Measurements from ENCODE around the gene MAPK10.
"Not testable (repeated sequence)": the region's sequence is repeated elsewhere in the genome, so short reads cannot be mapped to it uniquely, and the experiment has no call there.

The MAPK10 gene

GRCh38 chr4:86089781-86090323 lies 270.0 kb downstream of the MAPK10 start:
- DNase-seq (ENCODE audit: low read depth, low spot score): no peak
- no peak overlapping the region for H3K4me3 ChIP-seq (ENCODE audit: low read length)

- no peak for DNase-seq (ENCODE audit: low read depth, low spot score)
Measured at GRCh38 chr4:86089053-86089452, 270.8 kb downstream of the MAPK10 start.

GRCh38 chr4:86075796-86076195 lies 284.1 kb downstream of the MAPK10 start:
- not testable (repeated sequence) for H3K4me3 ChIP-seq (ENCODE audit: low read length); DNase-seq (ENCODE audit: low read depth, low spot score)

More at GRCh38 chr4:86089053-86089452, 270.8 kb downstream of the MAPK10 start:
- no peak overlapping the region for H3K4me3 ChIP-seq (ENCODE audit: low read length)

- no peak overlapping the region for H3K4me3 ChIP-seq (ENCODE audit: low read length)
- DNase-seq (ENCODE audit: low read depth, low spot score): no peak
Measured at GRCh38 chr4:86060341-86060740, 299.5 kb downstream of the MAPK10 start.

GRCh38 chr4:86058621-86059020 lies 301.2 kb downstream of the MAPK10 start:
- DNase-seq (ENCODE audit: low read depth, low spot score): no peak
- H3K4me3 ChIP-seq (ENCODE audit: low read length): no peak overlapping the region

- H3K4me3 ChIP-seq (ENCODE audit: low read length): no peak overlapping the region
- DNase-seq (ENCODE audit: low read depth, low spot score): no peak
Measured at GRCh38 chr4:86055898-86056297, 304.0 kb downstream of the MAPK10 start.

GRCh38 chr4:86054286-86055032 lies 305.4 kb downstream of the MAPK10 start:
- no peak overlapping the region for H3K4me3 ChIP-seq (ENCODE audit: low read length)
- no peak for DNase-seq (ENCODE audit: low read depth, low spot score)

GRCh38 chr4:86050496-86050895 lies 309.4 kb downstream of the MAPK10 start:
- DNase-seq (ENCODE audit: low read depth, low spot score): no peak
- H3K4me3 ChIP-seq (ENCODE audit: low read length): no peak overlapping the region

GRCh38 chr4:86048426-86048825 lies 311.4 kb downstream of the MAPK10 start:
- no peak overlapping the region for H3K4me3 ChIP-seq (ENCODE audit: low read length)
- no peak for DNase-seq (ENCODE audit: low read depth, low spot score)

GRCh38 chr4:86044593-86044985 lies 315.3 kb downstream of the MAPK10 start:
- DNase-seq (ENCODE audit: low read depth, low spot score): no peak
- no peak overlapping the region for H3K4me3 ChIP-seq (ENCODE audit: low read length)

- DNase-seq (ENCODE audit: low read depth, low spot score): peak; percentile 17
- no peak overlapping the region for H3K4me3 ChIP-seq (ENCODE audit: low read length)
Measured at GRCh38 chr4:86043755-86044592, 315.9 kb downstream of the MAPK10 start.

- no peak for DNase-seq (ENCODE audit: low read depth, low spot score)
- no peak overlapping the region for H3K4me3 ChIP-seq (ENCODE audit: low read length)
Measured at GRCh38 chr4:86038037-86038436, 321.8 kb downstream of the MAPK10 start.

- H3K4me3 ChIP-seq (ENCODE audit: low read length): no peak overlapping the region
- no peak for DNase-seq (ENCODE audit: low read depth, low spot score)
Measured at GRCh38 chr4:86036736-86037135, 323.1 kb downstream of the MAPK10 start.

GRCh38 chr4:86035688-86036087 lies 324.2 kb downstream of the MAPK10 start:
- no peak for DNase-seq (ENCODE audit: low read depth, low spot score)
- H3K4me3 ChIP-seq (ENCODE audit: low read length): no peak overlapping the region

- H3K4me3 ChIP-seq (ENCODE audit: low read length): no peak overlapping the region
- DNase-seq (ENCODE audit: low read depth, low spot score): no peak
Measured at GRCh38 chr4:86034616-86035015, 325.2 kb downstream of the MAPK10 start.

GRCh38 chr4:86033171-86033570 lies 326.7 kb downstream of the MAPK10 start:
- H3K4me3 ChIP-seq (ENCODE audit: low read length): no peak overlapping the region
- no peak for DNase-seq (ENCODE audit: low read depth, low spot score)

GRCh38 chr4:86032476-86033022 lies 327.3 kb downstream of the MAPK10 start:
- H3K4me3 ChIP-seq (ENCODE audit: low read length): no peak overlapping the region
- no peak for DNase-seq (ENCODE audit: low read depth, low spot score)

GRCh38 chr4:86031927-86032326 lies 327.9 kb downstream of the MAPK10 start:
- no peak overlapping the region for H3K4me3 ChIP-seq (ENCODE audit: low read length)
- no peak for DNase-seq (ENCODE audit: low read depth, low spot score)

GRCh38 chr4:86026720-86027119 lies 333.1 kb downstream of the MAPK10 start:
- no peak overlapping the region for H3K4me3 ChIP-seq (ENCODE audit: low read length)
- no peak for DNase-seq (ENCODE audit: low read depth, low spot score)

- DNase-seq (ENCODE audit: low read depth, low spot score); H3K4me3 ChIP-seq (ENCODE audit: low read length): not testable (repeated sequence)
Measured at GRCh38 chr4:86021671-86022070, 338.2 kb downstream of the MAPK10 start.

Data from Jurkat, Clone E6-1 (cell line).